ENCODE results near the gene TTC14. TPM values are rescaled to one million over a fixed set of nuclear protein-coding genes. Genes with fewer than 3 reads are reported as not detected.

Gene TTC14
- total and polyA plus RNA-seq, 2 of the 13 experiments (the other 11 are each of a cell fraction or from before 2014, with no cell fraction given), result 28.1 to 35.9 TPM

- TF ChIP-seq ZNF891 (CRISPR knock-in tag; IDR thresholded peaks at IDR 0.05), result peak; percentile 56; the same call in 1 of the 2 replicates
- TF ChIP-seq PLRG1 (conservative IDR thresholded peaks at IDR 0.05), result no peak
- peak; percentile 95 for TF ChIP-seq GABPA (IDR thresholded peaks at IDR 0.05; ENCODE audit: low read depth, low read length)
- TF ChIP-seq GABPA (CRISPR knock-in tag; IDR thresholded peaks at IDR 0.05; ENCODE audit: low read depth), result peak; percentile 99
- peak; percentile 43; the same call in 1 of the 2 replicates for TF ChIP-seq ZNF414 (CRISPR knock-in tag; IDR thresholded peaks at IDR 0.05)
- TF ChIP-seq KMT2A (CRISPR knock-in tag; IDR thresholded peaks at IDR 0.05), result peak; percentile 91
- TF ChIP-seq AHDC1 (CRISPR knock-in tag; IDR thresholded peaks at IDR 0.05; ENCODE audit: borderline replicate concordance), result no peak; the same call in 1 of the 2 replicates
- 0 out of 2 replicates have a peak, but pooled peaks have one; percentile 32 for TF ChIP-seq ZNF329 (CRISPR knock-in tag; IDR thresholded peaks at IDR 0.05; ENCODE audit: low read depth)
- peak; percentile 99 for TF ChIP-seq ZMYM4 (CRISPR knock-in tag; IDR thresholded peaks at IDR 0.05)
- TF ChIP-seq ZNF609 (CRISPR knock-in tag; IDR thresholded peaks at IDR 0.05; ENCODE audit: borderline replicate concordance), result no peak
- TF ChIP-seq ATF4 (CRISPR knock-in tag; IDR thresholded peaks at IDR 0.05), result peak in 1 of 2 experiments; percentile 56; a peak in 1 of 4 replicates
- peak; percentile 98 for TF ChIP-seq EHMT2 (IDR thresholded peaks at IDR 0.05; ENCODE audit: borderline replicate concordance, low read depth, low read length)
- peak; percentile 83; the same call in 1 of the 2 replicates for TF ChIP-seq ZNF747 (CRISPR knock-in tag; IDR thresholded peaks at IDR 0.05; ENCODE audit: borderline replicate concordance)
- peak; percentile 61; the same call in 1 of the 2 replicates for TF ChIP-seq DRAP1 (CRISPR knock-in tag; IDR thresholded peaks at IDR 0.05)
- TF ChIP-seq ZC3H13 (CRISPR knock-in tag; IDR thresholded peaks at IDR 0.05), result 0 out of 2 replicates have a peak, but pooled peaks have one; percentile 40
Measured at GRCh38 chr3:180601688-180602666, at the start of gene TTC14 (continued).

Data from HepG2 (cell line).